GM18951 (cell line): Measurements from ENCODE around the gene BIRC6.
"Not testable (repeated sequence)": the region's sequence is repeated elsewhere in the genome, so short reads cannot be mapped to it uniquely, and the experiment has no call there.

Source experiments
- POLR2A ChIP-seq: IDR thresholded peaks from 4 replicates; pipeline ENCODE4 v1.6.1; 2011; ENCODE audit warnings: mild to moderate bottlenecking; ENCODE audit not compliant: insufficient read length, insufficient read depth; ENCODE audit errors: extremely low read depth
- in situ Hi-C: fragments of 300-500 bp; cut with MboI; formaldehyde crosslinking; loops from one replicate; pipeline ENCODE4 v1.12.0; 2022; ENCODE audit warnings: low sequenced_read_pairs, mixed read lengths, inconsistent platforms; ENCODE audit not compliant: unreplicated experiment

Gene BIRC6

DNA sequence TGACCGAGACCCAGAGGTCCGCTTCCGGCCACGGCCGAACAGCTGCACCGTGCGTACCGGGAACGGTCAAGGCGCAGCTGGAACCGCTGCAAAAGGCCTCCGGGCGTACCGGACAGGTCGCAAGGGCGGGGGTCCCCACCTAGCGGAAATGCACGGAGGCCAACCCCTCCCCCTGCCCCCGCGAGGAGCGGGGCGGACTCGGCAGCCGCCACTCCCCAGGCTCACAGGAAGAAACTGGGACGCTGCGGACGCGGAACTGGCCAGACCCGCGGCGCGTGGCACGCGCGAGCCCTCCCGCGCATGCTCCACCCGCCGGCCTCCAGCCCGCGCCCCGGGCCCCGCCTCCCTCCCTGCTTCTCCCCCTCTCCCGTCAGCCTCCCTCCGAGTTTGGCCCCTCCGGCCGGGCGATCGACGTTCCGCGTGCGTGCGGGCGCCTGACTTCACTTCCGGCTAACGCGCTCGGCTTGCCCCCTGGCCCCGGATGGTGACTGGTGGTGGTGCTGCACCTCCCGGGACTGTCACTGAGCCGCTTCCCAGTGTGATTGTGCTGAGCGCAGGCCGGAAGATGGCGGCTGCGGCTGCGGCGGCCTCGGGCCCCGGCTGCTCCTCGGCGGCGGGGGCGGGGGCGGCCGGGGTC is at the start of gene BIRC6:
Gene BIRC6 (plus strand): TSS at position 343 of the 637 bp plus-strand sequence. CDS start 139 bp downstream, at position 482.
- in situ Hi-C loops, result no loop called here
- TF ChIP-seq POLR2A, result peak; percentile 95

- no peak for TF ChIP-seq POLR2A
- in situ Hi-C loops, result no loop called here
Observed at GRCh38 chr2:32310577-32310976, 46.2 kb upstream of the BIRC6 start.

DNA sequence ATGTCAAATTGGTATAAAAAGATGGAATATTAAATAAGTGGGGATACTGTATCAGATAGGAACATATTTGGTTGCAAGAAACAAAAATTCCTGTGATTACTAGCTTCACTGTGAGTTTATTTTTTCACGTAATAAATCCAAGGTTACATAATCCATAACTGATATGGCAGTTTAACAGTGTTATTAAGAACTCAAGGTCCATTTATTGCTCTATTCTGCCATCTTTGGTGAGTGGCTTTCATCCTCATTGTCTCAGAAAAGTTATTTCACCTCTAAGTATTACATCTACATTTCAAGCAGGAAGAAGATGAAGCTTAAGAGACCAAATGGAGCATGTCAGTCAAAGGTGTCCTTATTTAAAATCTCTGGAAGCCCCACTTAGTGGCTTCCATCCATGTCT is 41.9 kb upstream of the BIRC6 start:
- TF ChIP-seq POLR2A, result no peak
- in situ Hi-C loops, result no loop called here

- in situ Hi-C loops, result not testable (repeated sequence)
Observed at GRCh38 chr2:32328679-32329078, 28.1 kb upstream of the BIRC6 start.

- in situ Hi-C loops, result not testable (repeated sequence)
Observed at GRCh38 chr2:32329180-32329980, 27.4 kb upstream of the BIRC6 start.

DNA sequence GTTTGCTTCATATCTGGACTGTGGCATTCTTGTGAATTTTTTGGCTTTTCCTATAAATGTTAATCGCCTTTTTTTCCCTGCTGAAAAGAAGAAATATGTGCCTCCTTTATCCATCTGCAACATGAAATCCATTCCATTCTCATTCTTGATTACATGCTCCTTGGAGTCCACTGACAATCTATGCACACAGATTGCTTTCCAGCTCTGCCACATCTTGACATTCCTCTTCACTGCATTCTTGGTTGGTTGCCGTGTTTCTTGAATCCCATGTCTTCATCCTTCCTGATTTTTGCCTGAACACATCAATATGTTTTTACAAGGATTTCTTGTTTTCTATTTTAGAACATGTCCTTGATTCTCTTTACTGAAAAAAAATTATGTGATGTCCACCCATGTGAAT is 26.7 kb upstream of the BIRC6 start:
- no peak for TF ChIP-seq POLR2A
- in situ Hi-C loops, result no loop called here

DNA sequence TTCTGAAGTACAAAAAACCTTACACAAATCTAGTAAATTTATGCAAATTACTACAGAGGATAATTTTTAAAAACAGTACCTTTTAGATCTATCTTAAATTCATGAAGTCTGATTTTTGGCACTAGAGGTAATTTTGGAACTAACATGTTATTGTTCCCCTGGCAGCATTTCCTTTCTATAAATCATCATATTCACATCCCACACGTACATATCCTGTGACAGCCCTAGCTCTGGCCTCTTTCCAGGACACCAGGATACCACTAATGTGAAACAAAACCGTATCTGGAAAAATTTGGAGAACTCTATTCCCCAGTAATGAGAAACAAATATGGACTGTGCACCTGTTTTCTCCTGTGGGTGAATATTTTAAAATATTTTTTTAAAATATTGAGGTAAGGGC is 14.0 kb upstream of the BIRC6 start:
- TF ChIP-seq POLR2A, result no peak
- in situ Hi-C loops, result no loop called here

DNA sequence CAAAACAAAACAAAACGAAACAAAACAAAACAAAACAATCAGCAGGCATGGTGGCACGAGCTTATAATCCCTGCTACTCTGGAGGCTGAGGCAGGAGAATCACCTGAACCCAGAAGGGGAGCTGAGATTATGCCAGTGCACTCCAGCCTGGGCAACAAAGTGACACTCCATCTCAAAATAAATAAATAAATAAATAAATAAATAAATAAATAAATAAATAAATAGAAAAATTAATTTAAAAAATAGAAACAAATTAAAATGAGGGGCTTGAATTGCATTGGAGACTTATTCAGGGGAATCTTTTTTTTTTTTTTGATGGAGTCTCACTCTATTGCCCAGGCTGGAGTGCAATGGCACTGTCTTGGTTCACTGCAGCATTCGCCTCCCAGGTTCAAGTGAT is 6.0 kb upstream of the BIRC6 start:
- in situ Hi-C loops, result not testable (repeated sequence)

DNA sequence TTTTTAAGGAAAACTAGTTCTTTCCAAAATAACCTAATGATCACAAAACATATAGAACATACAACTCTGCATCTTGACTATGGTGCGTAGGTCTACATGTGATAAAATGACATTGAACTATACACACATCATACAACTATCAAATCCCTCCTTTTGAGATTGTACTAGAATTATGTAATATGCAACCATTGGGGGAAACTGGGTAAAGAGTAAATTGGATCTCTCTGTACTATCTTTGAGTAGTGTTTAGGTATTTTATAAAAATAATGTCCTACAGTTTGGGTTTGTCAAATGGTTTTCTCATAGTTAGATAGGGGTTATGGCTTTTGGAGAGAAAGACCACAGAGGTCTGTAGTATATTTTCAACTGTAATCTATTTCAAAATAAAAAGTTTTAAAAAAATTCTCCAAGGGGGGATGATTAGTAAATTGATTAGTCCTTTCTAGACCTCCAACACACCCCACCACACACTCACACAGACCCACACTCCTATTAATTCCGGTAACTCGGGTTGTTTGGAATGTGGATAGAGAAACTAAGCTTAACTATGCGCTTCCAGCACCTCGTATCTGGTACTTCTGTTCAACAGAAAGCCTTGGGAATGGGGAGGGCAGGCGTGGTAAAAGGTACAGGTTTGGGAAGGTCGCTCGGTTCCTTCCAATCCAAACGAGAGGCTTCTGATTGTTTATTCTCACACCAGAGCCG is 695 bp upstream of the BIRC6 start:
- no peak for TF ChIP-seq POLR2A
- in situ Hi-C loops, result no loop called here

GRCh38 chr2:32357318-32358110 is 691 bp downstream of the BIRC6 start:
- in situ Hi-C loops, result no loop called here

GRCh38 chr2:32358111-32358482 is 1.3 kb downstream of the BIRC6 start:
- TF ChIP-seq POLR2A, result peak; percentile 30
- in situ Hi-C loops, result no loop called here

More at GRCh38 chr2:32357318-32358110, 691 bp downstream of the BIRC6 start:
- no peak for TF ChIP-seq POLR2A

- in situ Hi-C loops, result no loop called here
Observed at GRCh38 chr2:32360416-32360815, 3.6 kb downstream of the BIRC6 start.

GRCh38 chr2:32362997-32363396 is 6.2 kb downstream of the BIRC6 start:
- in situ Hi-C loops, result not testable (repeated sequence)

More at GRCh38 chr2:32360416-32360815, 3.6 kb downstream of the BIRC6 start:
- no peak for TF ChIP-seq POLR2A
